Measurements from ENCODE around the gene TMEM254. TPM values are rescaled to one million over a fixed set of nuclear protein-coding genes. Genes with fewer than 3 reads are reported as not detected.

Gene TMEM254
- total RNA-seq, 1 donor from 2014 or later, result 17.6 TPM

- intact Hi-C loops (cut with DNase I), result no loop called here
- no peak overlapping the region for H3K27ac ChIP-seq
- ATAC-seq, result no peak
Observed at GRCh38 chr10:80122110-80122710, 43.7 kb downstream of the TMEM254 start.

GRCh38 chr10:80122746-80123145 is 44.3 kb downstream of the TMEM254 start:
- intact Hi-C loops (cut with DNase I), result no loop called here
- Histone ChIP-seq H3K36me3 (no peaks in the 10 kb centered on the region), H3K4me3 (no peak overlapping the region), H3K4me1 (peaks cover 4% of the 10 kb centered on the region), H3K9me3 (no peaks in the 10 kb centered on the region), H3K27ac (no peak overlapping the region), H3K27me3 (no peaks in the 10 kb centered on the region)
- TF ChIP-seq CTCF (IDR thresholded peaks at IDR 0.05), result no peak
- ATAC-seq (peak; percentile 28), DNase-seq (no peak)

More at GRCh38 chr10:80122110-80122710, 43.7 kb downstream of the TMEM254 start:
- no peak for DNase-seq
- H3K27me3 ChIP-seq, result no peaks in the 10 kb centered on the region
- H3K9me3 ChIP-seq, result no peaks in the 10 kb centered on the region
- no peaks in the 10 kb centered on the region for H3K36me3 ChIP-seq
- TF ChIP-seq CTCF (IDR thresholded peaks at IDR 0.05), result no peak
- peaks cover 4% of the 10 kb centered on the region for H3K4me1 ChIP-seq
- no peak overlapping the region for H3K4me3 ChIP-seq

GRCh38 chr10:80126876-80127275 is 48.4 kb downstream of the TMEM254 start:
- Histone ChIP-seq H3K36me3 (no peaks in the 10 kb centered on the region), H3K27ac (no peak overlapping the region), H3K27me3 (no peaks in the 10 kb centered on the region), H3K4me3 (no peak overlapping the region), H3K4me1 (peaks cover 4% of the 10 kb centered on the region), H3K9me3 (no peaks in the 10 kb centered on the region)
- no peak for DNase-seq
- no peak for ATAC-seq
- intact Hi-C loops (cut with DNase I), result no loop called here
- no peak for TF ChIP-seq CTCF (IDR thresholded peaks at IDR 0.05)

- no peak for DNase-seq
Observed at GRCh38 chr10:80131499-80131901, 53.0 kb downstream of the TMEM254 start.

GRCh38 chr10:80132299-80133139 is 54.1 kb downstream of the TMEM254 start, which contains the start of gene PLAC9:
Gene PLAC9 (plus strand): TSS chr10:80132730. CDS start chr10:80132763, 33 bp downstream.
- DNase-seq (no peak), ATAC-seq (peak; percentile 77)
- Histone ChIP-seq H3K9me3 (no peaks in the 10 kb centered on the region), H3K4me3 (peak within 1 kb of the TSS; percentile 48), H3K36me3 (no peaks in the 10 kb centered on the region), H3K27me3 (peaks cover 17% of the 10 kb centered on the region), H3K4me1 (peaks cover 11% of the 10 kb centered on the region), H3K27ac (peak within 1 kb of the TSS; percentile 71)
- no peak for TF ChIP-seq CTCF (IDR thresholded peaks at IDR 0.05)
- intact Hi-C loops (cut with DNase I), result no loop called here

More at GRCh38 chr10:80131499-80131901, 53.0 kb downstream of the TMEM254 start:
- Histone ChIP-seq H3K36me3 (no peaks in the 10 kb centered on the region), H3K27me3 (peaks cover 17% of the 10 kb centered on the region), H3K9me3 (no peaks in the 10 kb centered on the region), H3K4me1 (peaks cover 5% of the 10 kb centered on the region), H3K27ac (no peak overlapping the region), H3K4me3 (no peak overlapping the region)
- intact Hi-C loops (cut with DNase I), result no loop called here
- no peak for TF ChIP-seq CTCF (IDR thresholded peaks at IDR 0.05)
- no peak for ATAC-seq

Measured in upper lobe of right lung (tissue), 1 donor.